NCI-H345 (cell line): ENCODE measurements around the gene RNF217.
"Not testable (repeated sequence)": the region's sequence is repeated elsewhere in the genome, so short reads cannot be mapped to it uniquely, and the experiment has no call there.

Source experiments
- DNase-seq: peaks from one replicate; lab custom pipeline; 2025; lab: John Stamatoyannopoulos, UW

The RNF217 gene

DNA sequence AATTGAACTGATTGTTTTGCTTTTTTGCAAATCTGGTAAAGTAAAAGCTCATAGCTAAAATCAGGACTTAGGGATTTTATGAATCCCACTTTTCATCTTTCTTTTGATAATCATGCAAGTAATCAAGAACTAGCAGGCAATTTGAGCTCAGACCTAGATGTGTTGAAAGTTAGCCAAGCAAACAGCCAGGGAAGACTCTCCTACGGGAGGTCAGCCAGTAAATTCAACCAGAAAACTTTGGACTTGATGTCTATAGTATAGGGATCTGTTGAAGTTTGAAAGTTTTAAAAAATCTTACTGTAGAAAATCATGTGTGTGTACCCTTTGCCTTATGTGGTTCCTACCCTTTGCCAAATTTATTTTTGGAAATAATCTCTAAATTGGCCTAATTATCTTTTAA is 96.3 kb downstream of the RNF217 start:
- DNase-seq: no peak

DNA sequence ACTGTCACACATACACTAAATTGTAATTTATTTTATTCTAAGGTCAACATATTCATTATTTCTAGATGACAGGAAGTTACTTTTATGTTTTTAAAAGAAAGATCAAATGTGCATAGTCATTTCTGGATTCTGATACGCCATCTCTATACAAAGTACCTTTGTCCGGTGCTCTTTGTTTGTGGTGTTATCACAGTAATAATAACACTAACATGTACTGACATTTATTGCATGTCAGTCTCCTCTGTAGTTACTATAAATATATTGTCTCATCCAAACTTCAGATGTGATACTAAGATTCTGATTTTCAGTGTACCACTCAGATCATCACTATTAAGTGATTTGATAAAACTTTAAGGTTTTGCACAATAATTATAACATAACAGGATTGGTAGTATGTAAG is 101.1 kb downstream of the RNF217 start:
- no peak for DNase-seq

DNA sequence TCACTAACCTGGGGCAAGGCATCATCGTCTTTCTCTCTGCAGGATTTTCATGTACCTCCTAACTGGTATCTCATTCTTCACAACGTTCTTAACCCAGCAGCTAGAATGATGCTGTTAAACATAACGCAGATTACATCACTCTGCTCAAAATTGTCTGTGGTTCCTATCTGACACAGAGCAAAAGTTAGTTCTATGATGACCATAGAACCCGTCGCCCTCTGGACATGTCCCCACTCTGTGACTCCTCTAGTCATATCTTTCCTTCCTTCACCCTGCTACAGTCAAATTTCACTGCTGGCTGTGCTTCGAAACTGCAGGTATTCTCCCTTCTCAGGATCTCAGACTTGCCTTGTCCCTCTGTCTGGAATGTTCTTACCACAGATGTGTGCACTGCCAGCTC is 103.9 kb downstream of the RNF217 start:
- no peak for DNase-seq

DNA sequence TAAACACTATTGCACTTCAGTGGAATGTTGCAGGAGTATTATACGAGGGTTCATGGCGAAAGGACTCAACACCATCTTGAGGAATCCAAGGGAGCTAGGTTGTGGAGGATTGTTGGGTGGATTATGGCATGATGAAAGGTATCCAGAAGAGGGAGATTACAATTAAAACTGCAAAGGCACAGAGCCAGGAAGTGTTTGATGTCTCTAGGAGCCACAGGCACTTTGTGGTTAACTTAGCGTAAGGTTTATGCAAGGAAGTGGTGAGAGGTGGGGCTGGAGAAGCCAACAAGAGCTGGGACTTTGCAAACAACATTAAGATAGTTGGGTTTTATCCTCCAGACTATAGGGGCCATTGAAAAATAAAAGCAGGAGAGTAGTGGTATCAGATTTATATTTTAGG is 104.7 kb downstream of the RNF217 start:
- no peak for DNase-seq

DNA sequence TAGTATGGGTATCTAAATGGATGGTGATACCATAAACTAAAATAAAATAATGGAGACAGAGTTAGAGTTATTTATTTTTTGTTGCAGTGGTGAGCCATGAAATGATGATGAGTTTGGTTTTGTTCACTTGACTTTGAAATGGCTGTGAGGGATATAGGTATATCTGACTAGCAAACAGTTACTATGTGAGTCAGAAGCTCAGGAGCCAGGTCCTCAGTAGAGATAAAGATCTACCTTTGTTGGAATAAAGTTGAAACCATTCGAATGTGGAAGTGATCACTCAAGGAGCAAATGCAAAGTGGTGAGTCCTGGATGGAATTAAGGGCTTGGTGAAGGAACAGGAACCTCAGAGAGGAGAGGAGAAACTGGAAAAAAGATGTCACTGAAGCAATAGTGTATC is 105.3 kb downstream of the RNF217 start:
- no peak for DNase-seq

DNA sequence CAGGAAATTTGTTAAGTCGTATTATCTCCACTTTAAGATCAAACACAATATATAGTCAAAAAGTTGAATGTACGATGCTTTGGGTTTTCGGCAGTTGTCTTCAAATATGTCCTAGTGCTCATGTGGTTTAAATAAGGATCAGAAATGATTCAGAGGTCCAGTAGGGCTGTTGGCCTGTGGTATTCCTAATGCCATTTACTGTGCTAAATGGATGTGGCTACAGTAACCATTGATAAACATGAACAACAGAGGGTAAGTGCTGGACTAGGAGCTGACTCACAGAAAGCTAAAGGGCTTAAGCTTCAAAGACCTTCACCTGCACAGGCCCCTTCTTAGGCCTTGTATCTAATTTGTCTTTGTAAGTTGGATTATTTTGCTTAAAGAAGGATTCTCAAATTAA is 110.8 kb downstream of the RNF217 start:
- no peak for DNase-seq

DNA sequence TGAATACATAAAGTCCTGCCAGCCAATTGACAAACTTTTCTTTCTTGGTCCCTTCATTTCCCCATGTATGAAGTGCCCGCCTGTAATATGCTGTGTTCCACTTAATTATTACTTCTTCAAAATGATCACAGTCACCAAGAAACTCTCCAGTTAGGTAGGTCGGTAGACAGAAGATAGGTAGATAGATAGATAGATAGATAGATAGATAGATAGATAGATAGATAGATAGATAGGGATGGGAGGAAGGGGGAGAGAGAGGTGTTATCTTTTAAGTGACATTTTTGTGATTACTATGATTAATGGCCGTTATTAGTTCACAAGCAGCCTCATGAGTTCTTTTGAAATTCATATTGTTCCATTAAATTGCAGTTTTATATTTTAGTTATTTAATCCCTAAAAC is 111.9 kb downstream of the RNF217 start:
- DNase-seq: no peak

DNA sequence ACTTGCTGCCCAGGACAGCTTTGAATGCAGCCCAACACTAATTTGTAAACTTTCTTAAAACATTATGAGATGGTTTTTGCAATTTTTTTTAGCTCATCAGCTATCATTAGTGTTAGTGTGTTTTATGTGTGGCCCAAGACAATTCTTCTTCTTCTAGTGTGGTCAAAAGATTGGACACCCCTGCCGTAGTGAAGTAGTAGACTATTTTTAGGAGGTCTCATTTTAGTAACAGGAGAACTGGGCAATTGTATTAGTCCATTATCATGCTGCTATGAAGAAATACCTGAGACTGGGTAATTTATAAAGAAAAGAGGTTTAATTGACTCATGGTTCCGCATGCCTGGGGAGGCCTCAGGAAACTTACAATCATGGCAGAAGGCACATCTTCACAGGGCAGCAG is 112.8 kb downstream of the RNF217 start:
- not testable (repeated sequence) for DNase-seq

DNA sequence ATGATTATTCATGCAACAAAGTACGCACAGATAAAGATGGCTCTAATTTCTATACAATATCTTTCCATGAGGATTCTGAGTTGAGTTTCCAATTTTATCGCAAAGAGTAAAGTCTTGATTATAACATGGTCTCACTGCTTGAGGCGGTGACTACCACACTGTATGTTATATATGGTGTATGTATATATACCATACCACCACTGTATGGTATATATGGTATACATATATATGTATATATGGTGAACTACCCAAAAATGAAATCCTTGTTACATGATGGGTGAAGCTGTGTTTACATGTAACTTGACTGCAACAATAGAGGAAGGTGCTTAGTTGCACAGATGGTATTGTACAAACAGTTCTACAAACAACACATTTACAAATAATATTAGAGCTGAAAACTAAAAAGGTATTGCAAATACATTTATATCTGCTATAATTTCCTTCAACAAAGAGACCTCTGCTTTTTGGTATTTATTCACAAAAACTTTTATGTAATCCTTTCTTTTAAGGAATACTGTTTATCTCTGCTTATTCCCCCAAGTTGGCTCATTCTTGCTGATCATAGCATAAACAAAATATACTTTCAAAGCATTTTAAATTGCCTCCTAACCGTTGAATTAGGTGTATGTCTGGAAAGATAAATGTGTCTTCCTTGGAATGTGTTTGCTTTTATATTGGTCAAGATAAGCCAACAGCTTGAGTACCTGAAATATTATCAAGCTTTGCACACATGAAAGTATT is 113.7 kb downstream of the RNF217 start:
- no peak for DNase-seq

DNA sequence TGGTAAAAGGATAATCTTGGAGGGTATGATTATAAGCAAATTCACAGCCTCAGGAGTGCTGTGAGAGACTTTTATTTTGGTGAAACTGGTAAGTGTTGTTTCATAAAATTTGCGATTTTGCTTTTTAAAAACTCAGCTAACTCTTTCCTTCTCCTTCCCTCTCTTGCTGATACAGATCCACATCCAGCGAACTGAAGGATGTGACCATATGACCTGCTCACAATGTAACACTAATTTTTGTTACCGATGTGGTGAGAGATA is 114.2 kb downstream of the RNF217 start:
- DNase-seq: no peak

DNA sequence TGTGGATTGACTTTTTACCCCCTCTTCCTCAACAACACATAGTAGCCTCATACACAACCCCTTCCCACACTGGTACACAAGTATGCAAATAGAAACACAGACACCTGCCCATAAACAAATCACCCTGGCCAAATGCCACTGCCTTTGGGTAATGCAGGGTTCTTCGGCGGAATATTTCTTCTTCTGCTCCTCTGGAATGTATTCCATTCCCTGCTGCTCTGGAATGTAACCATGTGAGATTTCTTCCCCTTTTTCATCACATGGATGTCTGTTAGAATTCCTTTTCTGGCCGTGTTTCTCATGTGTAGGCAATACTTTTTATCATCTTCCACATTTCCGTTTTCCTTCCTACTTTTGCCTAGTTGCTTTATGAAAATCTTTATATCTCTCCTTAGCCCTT is 115.2 kb downstream of the RNF217 start:
- no peak for DNase-seq

DNA sequence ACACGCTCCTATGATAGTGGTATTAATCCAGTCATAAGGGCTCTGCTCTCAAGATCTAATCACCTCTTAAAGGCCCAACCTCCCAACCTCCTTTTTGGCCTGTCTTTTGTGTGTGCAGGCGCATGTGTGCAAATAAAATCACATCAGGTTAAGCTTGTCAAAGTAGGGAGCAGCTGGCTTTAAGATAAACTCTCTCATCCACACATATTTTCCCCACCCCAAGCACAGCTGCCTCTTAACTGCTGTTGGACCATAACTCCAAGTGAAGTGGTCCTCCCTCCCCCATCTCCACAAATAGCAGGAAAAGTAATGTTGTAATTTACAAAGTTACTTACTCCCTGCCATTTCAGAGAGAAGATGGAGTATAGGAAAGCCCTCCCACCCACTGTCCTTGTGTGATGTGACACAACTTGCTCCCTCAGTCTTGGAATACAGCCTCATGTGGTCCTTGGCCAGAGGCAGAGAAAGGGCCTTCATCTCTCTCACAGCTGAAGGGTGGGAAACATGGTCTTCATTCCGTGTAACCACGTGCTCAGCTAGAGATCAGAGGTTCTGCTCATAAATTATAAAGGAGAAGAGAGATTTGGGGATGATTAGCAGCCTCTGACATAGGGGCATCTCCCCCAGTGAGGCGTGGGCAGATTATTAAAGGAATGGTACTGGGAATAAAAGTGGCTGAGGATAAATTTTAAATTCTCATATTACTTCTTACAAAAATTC is 116.5 kb downstream of the RNF217 start:
- no peak for DNase-seq

DNA sequence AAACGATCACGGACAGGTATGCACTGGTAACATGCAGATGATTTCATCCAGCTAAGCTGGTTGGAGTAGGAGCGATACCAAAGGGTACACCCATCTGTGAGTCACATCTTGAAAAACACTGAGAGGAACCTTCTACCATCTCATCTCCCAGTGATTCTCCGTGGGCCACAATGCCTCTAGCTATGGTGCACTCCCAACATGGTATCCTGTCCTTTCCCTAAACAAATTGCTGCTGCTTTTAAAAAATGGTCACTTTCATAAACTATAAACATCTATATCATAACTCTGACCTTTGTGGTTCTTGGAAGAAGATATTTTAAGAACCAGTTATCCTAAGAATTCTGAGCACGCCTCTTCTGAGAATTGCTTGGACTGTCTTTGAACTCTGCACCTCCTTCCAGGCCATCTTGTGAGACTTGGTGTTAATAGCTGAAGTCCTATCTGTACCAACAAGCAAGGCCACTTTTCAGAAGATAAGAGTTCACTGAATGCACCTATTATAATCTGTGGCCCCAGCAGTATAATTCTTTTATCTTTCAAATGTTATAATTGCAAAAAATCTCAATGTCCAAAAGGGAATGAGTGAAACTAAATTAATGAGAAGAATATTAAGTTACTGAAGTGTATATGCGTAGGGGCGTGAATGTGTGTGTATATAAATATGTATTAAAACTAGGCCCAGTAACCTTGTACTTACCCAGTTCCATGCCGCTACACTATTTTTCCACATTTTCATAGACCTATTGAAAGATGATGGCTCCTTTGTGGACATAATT is 120.9 kb downstream of the RNF217 start:
- DNase-seq: no peak

DNA sequence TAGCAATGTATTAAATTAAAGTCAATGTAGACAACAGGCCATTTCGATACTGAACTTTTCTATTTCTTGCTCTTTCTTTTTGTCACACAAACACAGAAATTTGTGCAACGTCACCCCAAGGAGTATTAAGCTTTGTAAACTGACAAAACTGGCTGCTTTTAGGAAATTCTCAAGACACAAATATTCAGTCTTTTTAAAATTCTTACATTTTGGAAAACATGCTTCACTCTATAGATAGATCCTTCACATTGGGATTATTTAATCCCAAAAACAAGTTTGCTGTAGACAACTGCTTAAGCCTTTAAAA is 121.4 kb downstream of the RNF217 start:
- no peak for DNase-seq

DNA sequence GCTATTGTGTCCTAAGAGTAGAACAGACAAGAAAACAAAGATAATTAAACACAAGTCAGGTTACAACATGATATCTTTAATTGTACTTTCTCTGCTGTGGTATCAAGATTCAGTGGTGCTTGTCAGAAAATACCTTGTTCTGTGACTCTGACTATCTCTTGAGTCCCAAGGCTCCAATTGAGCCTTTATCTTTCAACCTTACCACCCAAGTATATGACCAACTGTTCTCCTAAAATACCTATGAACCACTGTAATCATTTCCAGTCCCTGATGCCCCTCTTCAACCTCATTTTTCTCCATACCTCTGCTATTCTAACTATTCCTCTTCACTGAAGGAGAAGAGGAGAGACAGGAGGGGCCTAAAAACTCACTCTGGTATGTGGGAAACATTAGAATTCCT is 124.5 kb downstream of the RNF217 start:
- DNase-seq: no peak

DNA sequence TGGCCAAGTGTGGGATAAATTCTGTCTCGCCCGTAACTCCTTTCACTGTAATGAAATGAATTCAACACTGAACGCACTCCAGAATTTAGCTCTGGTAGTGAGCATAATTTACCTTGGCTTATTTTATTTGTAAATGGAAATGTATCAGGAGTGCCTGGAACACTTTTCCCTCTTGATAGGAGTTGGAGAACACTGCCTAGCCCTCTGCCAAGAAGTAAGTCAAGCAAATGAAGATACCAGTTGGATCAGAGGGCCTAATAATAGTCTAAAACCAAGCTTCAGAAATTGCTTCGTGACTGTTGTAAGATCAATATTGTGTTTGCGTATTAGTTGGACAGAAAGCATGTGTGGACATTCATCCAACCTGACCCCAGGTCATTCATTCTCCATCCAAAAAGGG is 126.7 kb downstream of the RNF217 start:
- no peak for DNase-seq

DNA sequence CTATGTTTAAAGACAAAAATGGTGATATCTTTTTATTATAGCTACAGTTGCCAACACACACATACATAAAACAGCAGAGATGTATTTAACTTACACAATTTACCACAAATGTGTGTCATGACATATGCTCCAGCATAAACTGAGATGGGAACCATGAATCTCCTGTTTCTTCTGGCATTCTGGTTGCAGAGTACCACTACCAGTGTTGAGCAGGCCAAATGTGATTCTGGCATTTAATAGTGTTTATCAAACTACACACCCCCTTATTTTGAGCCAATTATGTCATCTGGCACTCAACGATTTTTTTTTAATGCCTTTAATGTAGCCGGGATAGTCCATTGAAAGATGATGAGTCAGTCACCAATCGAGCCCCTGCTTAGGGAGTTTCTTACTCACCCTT is 132.3 kb downstream of the RNF217 start:
- DNase-seq: no peak

DNA sequence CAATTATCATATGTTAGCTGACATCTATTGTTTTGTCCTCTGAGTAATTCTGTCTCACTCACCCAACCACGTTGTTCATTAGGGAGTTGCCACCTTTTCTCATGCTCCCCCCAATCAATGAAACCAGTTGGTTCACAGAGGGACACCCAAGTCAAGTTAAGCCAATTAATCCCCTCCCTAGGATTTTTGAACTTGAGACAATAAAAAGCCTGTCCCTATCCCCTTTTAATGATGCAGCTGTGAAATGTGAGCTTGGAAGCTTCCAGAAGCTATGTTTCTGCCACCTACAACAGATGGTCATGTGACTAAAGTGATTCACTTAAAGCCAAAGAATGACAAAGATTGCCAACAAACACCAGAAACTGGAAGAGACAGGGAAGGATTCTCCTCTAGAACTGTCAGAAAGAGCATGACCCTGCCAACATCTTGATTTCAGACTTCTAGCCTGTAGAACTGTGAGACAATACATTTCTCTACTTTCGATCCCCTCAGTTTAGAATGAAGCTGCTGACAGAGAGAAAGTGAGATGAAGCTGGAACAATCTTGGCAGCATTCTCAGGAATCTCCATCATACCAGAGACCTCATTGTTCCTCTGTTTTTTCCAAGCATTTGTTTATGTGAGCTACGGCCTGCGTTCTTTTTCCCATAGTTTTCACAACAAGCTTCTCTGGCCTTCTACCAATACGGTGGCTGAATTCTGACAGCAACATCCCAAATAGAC is 133.5 kb downstream of the RNF217 start:
- DNase-seq: no peak

DNA sequence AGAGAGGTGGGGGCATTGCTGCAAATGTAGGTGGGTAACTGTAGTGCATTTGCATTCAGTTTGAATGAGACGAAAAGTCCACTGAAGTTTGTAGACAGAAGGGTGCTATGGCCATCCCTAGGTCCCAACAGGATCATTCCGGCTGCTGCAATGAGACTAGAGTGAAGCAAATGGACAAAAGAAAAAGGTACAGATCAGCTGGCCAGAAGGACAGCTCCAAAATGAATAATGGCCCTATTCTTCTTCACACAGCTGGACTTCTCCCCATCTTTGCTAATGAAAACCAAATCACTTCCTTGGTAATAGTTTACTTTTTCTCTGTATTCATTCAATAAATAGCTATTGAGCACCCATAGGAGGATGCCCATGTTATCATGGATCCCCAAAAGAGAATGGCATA is 134.9 kb downstream of the RNF217 start:
- no peak for DNase-seq

DNA sequence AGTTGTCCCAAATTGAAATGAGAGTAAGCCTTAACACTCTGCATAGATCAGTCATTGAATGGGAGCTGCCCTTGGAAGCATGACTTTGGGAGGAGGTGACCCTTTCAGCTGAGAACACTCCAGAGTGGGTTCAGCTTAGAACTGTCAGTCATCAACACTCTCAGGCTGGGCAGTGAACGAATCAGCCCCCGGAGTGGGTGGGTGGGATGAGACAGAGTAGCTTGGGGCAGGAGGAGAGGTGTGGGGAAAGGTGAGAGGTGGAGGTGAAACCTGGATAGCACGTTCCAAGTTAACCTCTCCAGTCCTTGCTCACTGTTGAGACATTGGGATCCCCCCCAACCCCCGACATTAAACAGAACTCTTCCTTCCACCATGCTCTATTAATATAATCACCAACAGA is 136.0 kb downstream of the RNF217 start:
- no peak for DNase-seq

DNA sequence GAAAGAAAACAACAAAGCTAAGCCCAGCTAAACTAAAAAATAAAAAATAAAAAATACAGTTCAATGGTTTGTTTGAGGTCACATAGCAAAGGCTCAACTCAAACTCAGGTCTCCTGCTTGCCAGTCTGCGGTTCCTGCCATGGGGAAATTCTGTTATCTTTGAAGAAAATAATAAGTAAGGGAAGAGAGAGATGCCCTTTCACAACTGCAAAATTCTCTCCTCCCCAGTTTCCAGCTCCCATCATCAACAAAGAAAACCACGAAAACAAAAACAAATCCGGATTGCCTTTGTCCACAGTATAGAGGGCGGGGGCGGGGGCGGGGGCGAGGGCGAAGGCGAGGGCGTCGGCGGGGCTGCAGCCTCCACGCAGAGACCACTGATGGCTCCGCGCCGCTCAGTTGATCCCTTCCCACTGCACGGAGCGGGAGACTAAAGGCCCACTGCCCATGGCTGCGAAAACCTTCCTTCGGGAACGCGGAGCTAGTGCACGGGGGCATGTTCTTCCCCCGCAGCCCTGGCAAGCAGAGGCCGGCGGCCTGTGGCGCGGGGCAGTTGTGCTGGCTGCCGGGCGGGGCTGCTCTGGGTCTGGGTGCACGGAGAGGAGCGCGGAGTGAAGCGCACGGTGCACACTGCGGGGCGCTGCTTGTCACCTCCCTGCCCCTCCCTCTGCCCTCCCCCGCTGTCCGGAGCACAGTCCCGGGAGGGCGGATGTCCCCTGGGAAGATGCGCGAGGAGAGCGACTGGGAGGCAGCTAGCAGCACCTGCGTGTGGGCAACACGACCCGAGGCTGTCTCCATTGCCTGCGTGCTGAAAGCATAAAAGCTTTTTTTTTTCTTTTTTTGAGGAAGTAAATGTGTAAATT is 137.2 kb downstream of the RNF217 start:
- peak; percentile 80 for DNase-seq

DNA sequence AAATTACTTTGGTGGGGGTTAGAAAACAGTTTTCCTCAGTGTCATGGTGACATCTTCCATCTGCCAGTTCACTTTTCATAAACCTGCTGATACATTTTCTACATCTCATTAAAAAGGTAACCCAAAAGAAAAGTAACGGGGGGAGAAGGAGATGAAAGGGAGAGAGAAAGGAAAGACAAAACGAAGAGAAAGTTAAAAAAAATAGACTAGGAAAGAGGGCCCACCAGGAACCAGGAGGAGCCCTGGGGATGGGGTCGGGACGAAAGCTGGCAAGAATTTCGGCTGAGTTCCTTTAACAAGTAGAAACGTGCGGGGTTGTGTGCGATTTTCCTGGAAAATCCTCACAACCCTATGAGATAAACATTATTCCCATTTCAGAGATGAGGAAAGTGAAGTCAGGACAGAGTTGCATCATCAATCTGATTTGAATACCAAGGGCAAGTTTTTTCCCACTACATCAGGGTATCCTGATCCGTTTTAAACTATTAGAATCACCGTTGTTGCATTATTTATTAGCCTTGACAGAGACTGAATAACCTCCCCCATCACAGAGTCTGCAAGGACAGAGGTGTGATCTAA is 137.9 kb downstream of the RNF217 start:
- no peak for DNase-seq
